ENCODE results near the gene MTCP1.

MTCP1 gene

DNA sequence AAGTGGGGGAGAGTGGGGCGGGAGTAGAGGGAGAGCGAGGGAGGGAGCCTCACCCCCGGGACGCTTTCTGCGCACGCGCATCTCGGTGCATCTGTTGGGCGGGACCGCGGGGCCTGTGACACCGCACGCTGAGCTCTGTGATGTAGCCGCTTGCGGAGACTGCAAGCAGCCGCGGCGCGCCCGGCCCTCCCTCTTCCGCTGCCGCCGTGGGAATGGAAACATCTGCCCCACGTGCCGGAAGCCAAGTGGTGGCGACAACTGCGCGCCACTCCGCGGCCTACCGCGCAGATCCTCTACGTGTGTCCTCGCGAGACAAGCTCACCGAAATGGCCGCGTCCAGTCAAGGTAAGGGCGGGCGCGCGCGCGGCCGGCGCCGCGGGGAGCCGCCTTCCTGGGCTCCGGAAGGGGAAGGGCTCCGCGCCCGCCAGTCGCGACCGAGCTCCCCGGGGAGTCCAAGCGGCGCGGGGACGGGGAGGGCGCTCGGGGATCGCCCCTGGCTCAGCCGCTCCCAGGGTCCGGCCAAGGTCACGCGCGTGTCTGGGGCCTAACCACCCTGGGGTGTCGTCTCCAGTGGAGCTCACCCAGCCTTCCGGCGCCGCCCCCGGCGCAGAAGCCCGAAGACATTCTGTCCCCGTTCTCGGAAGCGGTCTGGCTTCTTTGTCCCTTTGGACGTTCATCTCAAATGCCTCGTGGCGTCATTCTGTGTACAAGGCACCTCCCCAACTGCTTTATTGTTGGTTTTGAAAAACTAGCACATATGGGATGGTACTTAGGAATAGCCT, 44.0 kb downstream of the MTCP1 start, which contains the start of gene FUNDC2:
Gene FUNDC2, plus strand, starts transcription at position 118 of the 782 bp plus-strand sequence. Its CDS starts 95 bp downstream, at position 213.
- TF ChIP-seq, protein P1, sequence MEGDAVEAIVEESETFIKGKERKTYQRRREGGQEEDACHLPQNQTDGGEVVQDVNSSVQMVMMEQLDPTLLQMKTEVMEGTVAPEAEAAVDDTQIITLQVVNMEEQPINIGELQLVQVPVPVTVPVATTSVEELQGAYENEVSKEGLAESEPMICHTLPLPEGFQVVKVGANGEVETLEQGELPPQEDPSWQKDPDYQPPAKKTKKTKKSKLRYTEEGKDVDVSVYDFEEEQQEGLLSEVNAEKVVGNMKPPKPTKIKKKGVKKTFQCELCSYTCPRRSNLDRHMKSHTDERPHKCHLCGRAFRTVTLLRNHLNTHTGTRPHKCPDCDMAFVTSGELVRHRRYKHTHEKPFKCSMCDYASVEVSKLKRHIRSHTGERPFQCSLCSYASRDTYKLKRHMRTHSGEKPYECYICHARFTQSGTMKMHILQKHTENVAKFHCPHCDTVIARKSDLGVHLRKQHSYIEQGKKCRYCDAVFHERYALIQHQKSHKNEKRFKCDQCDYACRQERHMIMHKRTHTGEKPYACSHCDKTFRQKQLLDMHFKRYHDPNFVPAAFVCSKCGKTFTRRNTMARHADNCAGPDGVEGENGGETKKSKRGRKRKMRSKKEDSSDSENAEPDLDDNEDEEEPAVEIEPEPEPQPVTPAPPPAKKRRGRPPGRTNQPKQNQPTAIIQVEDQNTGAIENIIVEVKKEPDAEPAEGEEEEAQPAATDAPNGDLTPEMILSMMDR (IDR thresholded peaks at IDR 0.05; ENCODE audit: low read depth, low read length, missing control alignments) = no peak
- peak; percentile 50 for DNase-seq (ENCODE audit: extremely low read depth, low read depth)
- peak within 1 kb of the TSS; percentile 57 for H3K4me3 ChIP-seq (replicated peaks; ENCODE audit: low read depth, low read length)

DNA sequence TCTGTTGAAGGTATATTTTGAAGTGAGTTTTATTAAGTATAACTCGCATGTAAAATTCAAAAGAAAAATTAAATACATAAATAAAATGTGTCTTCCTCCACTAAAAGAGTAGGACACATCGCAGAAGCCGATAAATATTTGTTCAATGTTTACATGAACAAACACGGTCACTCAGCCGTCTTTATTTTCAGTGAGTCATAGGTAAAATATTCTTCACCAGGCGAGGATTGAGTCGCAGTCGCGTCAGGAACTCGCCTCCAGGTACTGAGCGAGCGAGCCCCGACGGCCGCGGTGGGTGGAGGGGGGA, 44.6 kb downstream of the MTCP1 start:
- TF ChIP-seq, protein P1 (IDR thresholded peaks at IDR 0.05; ENCODE audit: low read depth, low read length, missing control alignments) = no peak
- H3K4me3 ChIP-seq (replicated peaks; ENCODE audit: low read depth, low read length) = peak overlapping the region; percentile 57
- no peak for DNase-seq (ENCODE audit: extremely low read depth, low read depth)

DNA sequence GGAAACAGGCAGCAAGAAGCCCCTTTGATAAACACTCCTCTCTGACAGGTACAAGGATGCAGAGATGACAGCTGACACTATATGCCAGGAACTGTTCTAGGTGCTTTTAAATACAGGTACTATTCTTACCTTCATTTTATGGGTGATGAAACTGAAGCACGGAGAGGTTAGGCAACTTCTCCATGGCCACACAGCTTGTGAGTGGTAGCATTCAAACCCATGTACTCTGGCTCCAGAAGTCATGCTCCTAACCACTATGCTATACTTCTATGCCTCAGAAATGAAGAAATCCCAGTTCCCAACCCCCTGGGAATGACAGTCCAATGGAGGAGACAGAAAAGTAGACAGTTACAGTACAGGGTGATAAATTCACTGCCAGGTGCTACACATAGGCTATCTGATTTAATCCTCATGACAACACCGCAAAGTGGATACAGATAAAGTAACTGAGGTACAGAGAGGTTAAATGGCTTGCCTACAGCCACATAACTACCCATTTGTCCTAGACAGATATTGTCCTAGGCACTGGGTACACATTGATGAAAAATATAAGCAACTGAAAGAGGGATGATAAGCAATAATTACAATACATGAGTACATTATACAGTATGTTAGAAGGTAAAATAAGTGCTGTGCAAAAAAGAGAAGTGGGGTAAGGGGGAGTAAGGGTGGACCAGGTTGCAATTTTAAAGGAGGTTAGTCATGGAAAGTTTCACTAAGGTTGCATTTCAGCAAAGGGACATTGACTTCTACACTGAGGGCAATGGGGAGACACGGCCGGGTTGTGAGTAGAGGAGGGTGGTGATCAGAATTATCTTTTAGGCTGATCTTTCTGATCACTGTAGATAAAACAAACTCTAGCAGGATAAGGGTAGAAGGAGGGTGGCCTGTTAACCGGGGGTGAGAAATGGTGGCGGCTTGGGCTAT, 46.8 kb downstream of the MTCP1 start:
- no peak overlapping the region for H3K4me3 ChIP-seq (replicated peaks; ENCODE audit: low read depth, low read length)
- no peak for DNase-seq (ENCODE audit: extremely low read depth, low read depth)
- TF ChIP-seq, protein P1 (IDR thresholded peaks at IDR 0.05; ENCODE audit: low read depth, low read length, missing control alignments) = no peak

DNA sequence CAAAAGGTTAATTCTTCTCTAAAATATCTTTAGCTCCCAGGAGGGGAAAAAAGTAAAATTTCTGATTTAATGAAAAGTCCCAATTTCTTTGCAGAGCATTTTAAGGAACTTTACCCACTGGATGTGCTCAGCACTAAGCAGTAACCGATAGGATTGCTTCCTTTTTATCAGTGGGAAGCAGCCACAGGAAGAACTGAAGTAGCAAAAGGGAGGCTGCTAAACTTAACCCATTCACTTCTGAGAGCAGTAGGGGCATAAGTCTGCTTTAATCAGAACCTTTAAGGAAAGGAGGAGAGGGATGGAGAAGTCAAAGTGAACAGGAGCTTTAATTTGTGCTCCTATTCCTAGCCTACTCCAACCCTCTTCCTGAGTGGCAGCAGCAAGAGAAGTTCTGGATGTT, 48.4 kb downstream of the MTCP1 start, which contains the start of gene F8:
Gene F8, minus strand, starts transcription at position 139 of the 400 bp plus-strand sequence. CDS start 171 bp downstream, outside the sequence.
- TF ChIP-seq, protein P1 (IDR thresholded peaks at IDR 0.05; ENCODE audit: low read depth, low read length, missing control alignments) = no peak
- no peak within 1 kb of the TSS for H3K4me3 ChIP-seq (replicated peaks; ENCODE audit: low read depth, low read length)
- DNase-seq (ENCODE audit: extremely low read depth, low read depth) = no peak

DNA sequence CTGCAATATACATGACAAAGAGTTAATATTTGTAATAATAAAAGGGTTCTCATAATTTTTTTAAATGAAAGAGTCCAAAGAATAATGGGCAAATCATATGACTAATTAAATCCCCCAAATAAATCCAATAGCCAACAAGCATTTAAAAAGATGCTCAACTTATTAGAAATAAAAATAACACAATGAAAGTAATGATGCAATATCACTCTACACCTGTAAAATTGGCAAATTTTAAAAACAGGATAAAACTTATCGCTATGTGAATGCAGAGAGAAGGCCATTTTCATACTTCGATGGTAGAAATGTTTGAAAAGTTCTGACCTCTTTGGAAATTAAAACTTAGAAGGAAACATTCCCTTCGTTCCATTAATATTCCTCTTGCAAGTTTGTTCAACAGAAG, 50.3 kb downstream of the MTCP1 start:
- H3K4me3 ChIP-seq (replicated peaks; ENCODE audit: low read depth, low read length) = no peak overlapping the region
- no peak for DNase-seq (ENCODE audit: extremely low read depth, low read depth)
- TF ChIP-seq, protein P1 (IDR thresholded peaks at IDR 0.05; ENCODE audit: low read depth, low read length, missing control alignments) = no peak
